Measurements from ENCODE around the gene INTS1. TPM values are rescaled to one million over a fixed set of nuclear protein-coding genes. Genes with fewer than 3 reads are reported as not detected.
A peak's percentile ranks its signal among the peaks of the same experiment; 100 is the strongest.

The INTS1 gene
- polyA plus RNA-seq, 3 donors, result 5.5 to 64.3 (median 7.3) TPM

GRCh38 chr7:1511444-1512422 is 7.5 kb upstream of the INTS1 start:
- peaks cover 48% of the 10 kb centered on the region for H3K4me1 Mint-ChIP-seq
- H3K27ac Mint-ChIP-seq, result peak overlapping the region in 4 of 7 donors; percentile 14 to 65 (median 34)
- Histone ChIP-seq H3K27ac (ENCODE audit: low read depth in 1 of 2, low read length in 2 of 2) (no peak overlapping the region), H3K79me2 (ENCODE audit: insufficient read depth, low read length) (no peaks in the 10 kb centered on the region), H3K27me3 (ENCODE audit: control insufficient read depth in 2 of 2, insufficient read depth in 2 of 2, low read length in 2 of 2) (no peaks in the 10 kb centered on the region), H3K36me3 (replicated peaks in 1 of 2; ENCODE audit: control insufficient read depth in 1 of 2, insufficient read depth in 2 of 2, low read length in 2 of 2) (no peaks in the 10 kb centered on the region), H3K4me1 (ENCODE audit: control insufficient read depth in 1 of 2, insufficient read depth in 2 of 2, low read length in 2 of 2) (peaks cover 44 to 46% of the 10 kb centered on the region in 2 donors), H3K9ac (ENCODE audit: insufficient read depth, low read length, poor library complexity, severe bottlenecking) (no peak overlapping the region), H2AFZ (ENCODE audit: insufficient read depth, low read depth, low read length, poor library complexity, severe bottlenecking) (peak overlapping the region; percentile 75), H3K9me3 (replicated peaks in 1 of 2; ENCODE audit: control insufficient read depth in 1 of 2, insufficient read depth in 1 of 2, low read length in 2 of 2) (no peaks in the 10 kb centered on the region), H3K4me2 (replicated peaks; ENCODE audit: extremely low read depth, low read length, poor library complexity, severe bottlenecking) (no peak overlapping the region), H4K20me1 (ENCODE audit: insufficient read depth, low read length) (no peaks in the 10 kb centered on the region), H3K4me3 (replicated peaks in 1 of 3; ENCODE audit: low read depth in 2 of 3, low read length in 3 of 3) (no peak overlapping the region)
- intact Hi-C loops (cut with micrococcal nuclease), result loop anchor here (2.0 to 10.0 kb wide), 2 partner anchors 21 to 53 kb away; no protein-coding TSS in a partner anchor
- H3K36me3 Mint-ChIP-seq, result no peaks in the 10 kb centered on the region
- peaks cover 4 to 13% (median 7%) of the 10 kb centered on the region in 3 donors for H3K27me3 Mint-ChIP-seq (ENCODE audit: low read depth in 3 of 3)
- WGBS (ENCODE audit: insufficient coverage), result 43% methylated on average over 27 of the region's 30 CpGs
- peaks cover 0 to 4% (median 0%) of the 10 kb centered on the region in 7 donors for H3K9me3 Mint-ChIP-seq
- no peak for DNase-seq
- no peak for TF ChIP-seq CTCF (IDR thresholded peaks at IDR 0.05)
- no peak overlapping the region for H3K4me3 Mint-ChIP-seq

GRCh38 chr7:1510780-1511154 is 6.6 kb upstream of the INTS1 start:
- no peak overlapping the region for H3K4me3 ChIP-seq (replicated peaks in 1 of 3; ENCODE audit: low read depth in 2 of 3, low read length in 3 of 3)
- no peak overlapping the region for H3K4me3 Mint-ChIP-seq
- no peak for DNase-seq
- no peak overlapping the region for H3K4me2 ChIP-seq (replicated peaks; ENCODE audit: extremely low read depth, low read length, poor library complexity, severe bottlenecking)
- no peaks in the 10 kb centered on the region for H3K36me3 ChIP-seq (replicated peaks in 1 of 2; ENCODE audit: control insufficient read depth in 1 of 2, insufficient read depth in 2 of 2, low read length in 2 of 2)
- no peaks in the 10 kb centered on the region for H3K27me3 ChIP-seq (ENCODE audit: control insufficient read depth in 2 of 2, insufficient read depth in 2 of 2, low read length in 2 of 2)
- TF ChIP-seq CTCF (IDR thresholded peaks at IDR 0.05), result no peak
- no peaks in the 10 kb centered on the region for H3K36me3 Mint-ChIP-seq
- H3K9ac ChIP-seq (ENCODE audit: insufficient read depth, low read length, poor library complexity, severe bottlenecking), result no peak overlapping the region
- no peak overlapping the region for H3K27ac ChIP-seq (ENCODE audit: low read depth in 1 of 2, low read length in 2 of 2)
- H2AFZ ChIP-seq (ENCODE audit: insufficient read depth, low read depth, low read length, poor library complexity, severe bottlenecking), result peak overlapping the region; percentile 75
- peaks cover 0 to 4% (median 0%) of the 10 kb centered on the region in 7 donors for H3K9me3 Mint-ChIP-seq
- no peaks in the 10 kb centered on the region for H4K20me1 ChIP-seq (ENCODE audit: insufficient read depth, low read length)
- WGBS (ENCODE audit: insufficient coverage), result 5% methylated on average over 13 of the region's 16 CpGs
- H3K79me2 ChIP-seq (ENCODE audit: insufficient read depth, low read length), result no peaks in the 10 kb centered on the region
- intact Hi-C loops (cut with micrococcal nuclease), result loop anchor here in 1 of 2 donors (10.0 kb wide), 1 partner anchor 54 kb away; no protein-coding TSS in a partner anchor
- H3K4me1 ChIP-seq (ENCODE audit: control insufficient read depth in 1 of 2, insufficient read depth in 2 of 2, low read length in 2 of 2), result peaks cover 51 to 52% of the 10 kb centered on the region in 2 donors
- H3K9me3 ChIP-seq (replicated peaks in 1 of 2; ENCODE audit: control insufficient read depth in 1 of 2, insufficient read depth in 1 of 2, low read length in 2 of 2), result no peaks in the 10 kb centered on the region
- peaks cover 4 to 13% (median 7%) of the 10 kb centered on the region in 3 donors for H3K27me3 Mint-ChIP-seq (ENCODE audit: low read depth in 3 of 3)
- H3K4me1 Mint-ChIP-seq, result peaks cover 49% of the 10 kb centered on the region
- peak overlapping the region in 1 of 7 donors; percentile 20 for H3K27ac Mint-ChIP-seq
